CD4-positive, alpha-beta T cell treated with Interleukin-1 beta for 1 hour (primary cell): Measurements from ENCODE around the gene KDSR.

ENCODE experiments used
- DNase-seq, 2 donors: peaks; one replicate each; pipeline ENCODE4 v3.0.0-alpha.2; 2020 to 2022

KDSR gene

DNA sequence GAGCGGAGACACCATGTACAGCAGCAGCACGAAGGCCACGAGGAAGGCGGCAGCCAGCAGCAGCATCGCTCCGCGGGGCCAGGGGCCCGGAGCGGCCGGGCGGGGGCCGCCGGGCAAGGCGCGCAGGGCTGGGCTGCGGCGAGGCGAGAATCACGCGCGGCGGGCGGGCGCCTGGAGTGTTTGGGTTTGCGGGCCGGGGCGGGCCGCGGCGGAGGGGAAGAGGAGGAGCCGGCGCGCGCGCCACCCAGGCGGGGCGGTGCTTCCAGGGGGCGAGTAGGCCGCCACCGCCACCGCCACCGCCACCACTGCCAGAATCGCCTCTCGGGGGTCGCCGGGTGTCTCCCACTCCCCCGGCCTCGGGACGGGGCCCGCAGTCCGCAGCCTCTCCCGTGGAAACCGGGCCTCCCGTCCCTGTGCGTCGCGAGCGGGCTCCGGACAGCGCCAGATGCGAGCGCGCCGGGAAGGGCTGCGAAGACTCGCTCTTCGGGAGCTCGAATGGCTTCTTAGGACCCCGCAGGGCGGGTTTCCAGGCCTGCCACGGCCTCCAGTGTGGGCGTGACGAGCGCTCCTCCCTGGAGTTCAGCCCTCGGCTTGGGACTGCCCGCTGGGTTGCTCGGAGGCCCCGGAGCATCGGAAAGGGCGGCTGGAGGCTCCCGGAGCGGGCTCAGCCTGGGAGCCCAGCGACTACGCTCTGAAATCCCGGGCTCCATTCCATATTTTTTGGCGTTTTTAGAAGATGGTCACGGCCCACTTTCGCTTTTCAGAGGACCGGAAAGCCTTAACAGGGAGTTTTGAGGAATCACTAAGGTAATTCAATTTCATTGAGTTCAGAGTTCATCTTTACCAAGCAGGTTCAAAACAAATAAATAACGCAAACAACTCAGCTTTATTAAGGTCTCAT, at the start of gene KDSR:
TSS of gene KDSR (minus strand) at position 154 of the 901 bp plus-strand sequence. CDS start at position 66, 88 bp downstream.
- DNase-seq, result peak; percentile 76 to 80

GRCh38 chr18:63412953-63413352, 45.9 kb upstream of the KDSR start:
- DNase-seq, result no peak

- no peak for DNase-seq
Measured at GRCh38 chr18:63410792-63411191, 43.8 kb upstream of the KDSR start.

DNA sequence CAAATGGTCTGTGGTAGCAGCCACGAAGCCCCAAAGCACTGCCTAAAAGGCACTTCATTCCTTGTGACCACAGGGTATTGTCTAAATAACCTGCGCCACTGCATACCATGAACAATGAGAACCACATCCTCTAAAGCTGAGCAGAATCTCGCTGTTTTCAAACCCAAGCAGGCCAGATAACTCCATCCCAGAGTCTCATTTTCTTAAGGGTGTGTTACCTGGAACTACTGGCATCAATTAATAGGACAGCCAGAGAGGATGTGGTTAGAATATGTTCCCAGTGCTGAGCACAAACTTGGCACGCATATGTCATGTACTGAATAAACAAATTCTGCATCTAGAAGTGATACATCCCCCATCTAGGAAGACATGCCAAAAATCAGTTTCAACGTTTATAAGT, 42.3 kb upstream of the KDSR start:
- DNase-seq, result no peak

- no peak for DNase-seq
Measured at GRCh38 chr18:63407734-63408133, 40.7 kb upstream of the KDSR start.

DNA sequence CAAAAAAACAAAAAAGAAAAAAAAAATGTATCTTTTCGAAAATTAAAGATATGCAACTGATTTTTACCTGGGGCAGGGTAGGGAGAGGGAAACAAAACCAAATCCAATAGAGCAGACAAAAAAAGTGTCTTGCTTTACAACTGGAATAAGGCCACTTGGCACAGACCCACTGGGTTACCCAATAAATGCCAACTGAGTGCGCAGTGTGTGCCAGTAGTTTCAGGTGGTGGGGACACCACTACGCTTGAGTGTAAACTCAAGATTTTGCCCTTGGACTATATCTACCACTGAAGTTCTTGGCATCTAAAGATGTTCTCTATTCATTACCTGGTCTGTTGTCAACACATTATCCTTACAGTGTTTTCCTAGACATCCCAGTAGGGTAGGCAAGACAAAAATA, 39.0 kb upstream of the KDSR start:
- no peak for DNase-seq

GRCh38 chr18:63402246-63403162, 35.5 kb upstream of the KDSR start:
- DNase-seq, result no peak

DNA sequence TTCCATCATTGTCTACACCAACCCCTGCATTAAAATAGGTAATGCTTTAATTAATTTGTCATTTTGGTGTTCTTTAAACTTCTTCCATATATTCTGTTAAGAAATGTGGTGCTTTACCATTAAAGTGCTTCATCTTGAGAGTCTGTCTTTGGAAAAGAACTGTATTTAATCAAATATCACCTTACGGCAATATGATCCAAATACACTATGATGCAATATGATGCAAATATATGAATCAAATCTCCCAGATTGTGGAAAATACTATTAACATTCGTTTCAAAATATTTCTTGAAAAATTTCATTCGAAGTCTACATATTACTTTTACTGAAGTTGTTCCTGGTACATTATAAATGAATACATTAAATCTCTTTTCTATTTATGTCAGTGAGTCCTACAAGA, 32.3 kb upstream of the KDSR start:
- no peak for DNase-seq

DNA sequence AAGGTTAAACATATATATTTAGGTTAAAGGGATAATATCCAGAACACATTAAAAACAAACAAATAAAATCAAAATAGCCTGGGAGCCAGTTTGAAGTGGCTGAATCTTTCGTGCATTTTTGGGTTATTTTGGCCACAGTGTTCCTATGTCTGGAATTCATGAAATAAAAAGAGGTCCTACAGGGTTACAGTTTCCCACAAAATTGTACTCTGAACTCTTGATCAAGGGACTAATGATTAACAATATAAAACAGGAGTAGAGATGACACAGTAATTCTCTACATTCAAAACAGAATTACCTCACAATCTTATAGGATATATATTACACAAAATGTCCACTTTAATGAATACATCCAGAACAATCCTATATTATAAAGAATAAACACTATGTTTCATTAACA, 30.3 kb upstream of the KDSR start:
- DNase-seq, result no peak

GRCh38 chr18:63395503-63395902, 28.5 kb upstream of the KDSR start:
- DNase-seq, result no peak

DNA sequence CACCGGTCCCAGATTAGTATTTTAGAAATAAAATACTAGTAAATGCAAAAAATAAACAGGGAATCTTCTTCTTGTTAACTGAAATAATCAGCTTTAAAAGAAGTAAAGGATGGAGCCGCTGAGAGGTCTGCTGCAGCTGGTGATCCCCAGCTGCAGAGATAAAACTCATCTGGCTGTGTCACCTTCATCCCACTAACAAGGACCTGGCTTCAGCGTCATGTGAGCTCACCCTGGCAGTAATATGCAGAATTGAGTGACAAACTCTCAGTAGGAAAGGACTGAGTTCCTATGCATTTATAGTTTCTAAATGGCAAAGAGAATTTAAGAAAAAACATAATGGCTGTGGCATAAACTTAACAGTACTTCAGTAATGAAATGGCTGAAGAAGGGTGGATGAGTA, 27.9 kb upstream of the KDSR start:
- no peak for DNase-seq

DNA sequence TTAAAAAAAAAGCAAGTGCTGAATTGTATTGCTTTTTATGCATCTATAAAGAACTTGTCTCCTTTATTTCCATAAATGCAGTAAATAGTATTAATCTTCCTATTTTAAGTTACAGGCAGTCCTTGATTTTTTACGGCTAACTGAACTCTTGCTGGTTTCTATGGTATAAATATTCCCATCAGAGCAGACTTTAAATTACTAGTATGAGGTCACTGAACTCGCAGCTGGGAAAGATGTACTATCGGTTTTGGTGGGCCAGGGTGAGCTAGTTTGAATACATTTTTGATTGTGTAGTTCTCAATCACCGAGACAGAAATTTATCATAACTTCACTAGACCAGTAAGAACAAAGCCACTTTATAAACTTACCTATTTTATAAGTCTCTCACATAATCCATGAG, 20.9 kb upstream of the KDSR start:
- DNase-seq, result no peak

DNA sequence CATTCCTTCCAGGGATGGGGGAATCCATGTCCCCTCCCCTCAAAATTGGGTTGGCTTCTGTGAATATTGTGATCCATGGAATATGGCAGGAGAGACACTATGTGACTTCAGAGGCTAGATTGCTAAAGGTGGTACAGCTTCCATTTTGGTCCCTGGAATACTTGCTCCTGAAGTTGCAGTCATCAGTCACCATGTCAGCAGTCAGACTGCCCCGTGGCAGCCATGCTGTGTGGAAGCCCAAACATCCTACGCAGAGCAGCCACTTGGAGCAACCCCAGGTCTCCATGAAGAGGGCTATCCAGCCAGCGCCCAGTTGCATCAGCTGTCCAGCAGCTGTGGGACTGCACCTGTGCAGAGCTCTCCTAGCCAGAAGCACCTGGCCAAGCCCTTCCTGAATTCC, 15.8 kb upstream of the KDSR start:
- DNase-seq, result no peak

GRCh38 chr18:63379639-63379962, 12.6 kb upstream of the KDSR start:
- DNase-seq, result no peak

GRCh38 chr18:63378919-63379638, 12.1 kb upstream of the KDSR start:
- no peak for DNase-seq

DNA sequence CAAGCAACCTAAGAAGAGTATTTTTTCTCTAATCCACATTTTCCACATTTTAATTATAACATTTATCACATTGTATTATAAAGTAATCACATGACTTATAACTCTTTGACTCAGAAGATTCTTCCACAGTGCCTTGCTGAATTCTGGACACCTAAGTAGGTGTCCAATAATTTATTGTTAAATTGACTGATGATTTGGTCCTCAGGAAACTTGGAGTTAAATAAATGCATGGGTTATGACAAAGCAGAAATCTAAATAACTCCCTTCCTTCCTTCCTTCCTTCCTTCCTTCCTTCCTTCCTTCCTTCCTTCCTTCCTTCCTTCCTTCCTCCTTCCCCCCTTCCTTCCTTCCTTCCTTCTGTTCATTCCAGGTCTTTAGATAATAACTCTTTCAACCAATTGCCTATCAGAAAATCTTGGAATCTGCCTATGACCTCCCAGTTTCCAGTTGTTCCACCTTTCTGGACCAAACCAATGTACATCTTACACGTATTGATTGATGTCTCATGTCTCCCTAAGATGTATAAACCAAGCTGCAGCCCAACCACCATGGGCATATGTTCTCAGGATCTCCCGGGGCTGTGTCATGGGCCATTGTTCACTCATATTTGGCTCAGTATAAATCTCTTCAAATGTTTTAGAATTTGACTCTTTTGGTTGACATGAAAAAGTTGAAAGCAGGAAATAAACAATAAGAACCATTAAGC, 10.4 kb upstream of the KDSR start:
- DNase-seq, result no peak

DNA sequence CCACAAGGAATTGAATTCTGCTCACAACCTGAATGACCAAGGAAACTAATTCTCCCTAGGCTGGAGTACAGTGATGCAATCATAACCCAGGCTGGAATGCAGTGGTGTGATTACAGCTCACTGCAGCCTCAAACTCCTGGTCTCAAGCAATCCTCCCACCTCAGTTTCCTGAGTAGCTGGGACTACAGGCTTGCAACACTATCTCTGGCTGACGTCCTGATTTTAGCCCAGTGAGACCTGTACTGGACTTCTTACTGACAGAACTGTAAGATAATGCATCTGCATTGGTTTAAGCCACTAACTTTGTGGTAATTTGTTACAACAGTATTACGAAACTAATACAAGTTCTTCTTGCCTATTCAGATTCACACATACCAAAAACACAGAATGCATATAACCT, 9.5 kb upstream of the KDSR start:
- DNase-seq, result no peak

DNA sequence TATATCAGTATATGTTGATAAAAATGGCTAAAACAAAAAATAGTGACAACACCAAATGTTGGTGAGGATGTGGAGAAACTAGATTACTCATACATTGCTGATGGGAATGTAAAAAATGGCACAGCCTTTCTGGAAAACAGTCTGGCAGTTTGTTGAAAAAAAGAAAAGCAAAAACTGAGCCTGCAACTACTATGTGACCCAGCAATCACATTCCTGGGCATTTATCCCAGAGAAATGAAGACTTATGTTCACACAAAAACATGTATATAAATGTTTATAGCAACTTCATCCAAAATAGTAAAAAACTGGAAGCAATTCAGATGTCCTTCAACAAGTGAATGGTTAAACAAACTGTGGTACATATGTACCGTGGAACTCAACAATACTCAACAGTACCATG, 7.5 kb upstream of the KDSR start:
- DNase-seq, result no peak

GRCh38 chr18:63373161-63373560, 6.2 kb upstream of the KDSR start:
- no peak for DNase-seq

DNA sequence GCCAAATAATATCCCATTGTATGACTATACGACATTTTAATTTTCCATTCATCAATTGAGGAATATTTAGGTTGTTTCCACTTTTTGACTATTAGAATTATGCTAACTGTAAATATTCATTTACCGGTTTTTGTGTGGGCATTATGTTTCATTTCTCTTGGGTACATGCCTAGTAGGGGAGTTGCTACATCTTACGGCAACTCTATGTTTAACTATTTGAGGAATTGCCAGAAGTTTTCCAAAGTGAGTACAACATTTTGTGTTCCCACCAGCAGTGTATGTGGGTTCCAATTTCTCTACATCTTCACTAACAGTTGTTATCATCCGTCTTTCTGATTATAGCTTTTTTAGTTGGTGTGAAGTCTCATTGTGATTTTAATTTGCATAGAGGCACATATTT, 1.6 kb upstream of the KDSR start:
- no peak for DNase-seq

GRCh38 chr18:63366213-63367052, 573 bp downstream of the KDSR start:
- DNase-seq, result peak; percentile 43 to 50

DNA sequence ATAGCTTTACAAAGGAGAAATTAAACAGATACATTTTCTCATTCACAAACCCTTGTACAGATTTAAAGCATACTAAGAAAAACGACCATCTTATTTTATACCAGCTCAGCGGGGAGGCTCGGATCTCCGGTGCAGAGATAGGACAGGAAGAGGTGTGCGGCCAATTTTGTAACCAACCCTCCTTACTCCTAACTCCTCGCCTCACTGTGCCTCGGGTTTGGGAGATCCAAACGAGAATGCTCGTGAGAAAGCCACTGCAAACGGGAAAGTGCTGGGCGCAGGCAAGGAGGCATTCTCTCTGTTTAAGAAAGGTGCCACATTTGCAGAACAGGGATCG, 1.2 kb downstream of the KDSR start:
- DNase-seq, result no peak
